Measurements from ENCODE around the gene CDYL2. TPM values are rescaled to one million over a fixed set of nuclear protein-coding genes. Genes with fewer than 3 reads are reported as not detected.

The CDYL2 gene
- total and polyA plus RNA-seq, 2 experiments from 2014 or later: 0.74 to 0.95 TPM

DNA sequence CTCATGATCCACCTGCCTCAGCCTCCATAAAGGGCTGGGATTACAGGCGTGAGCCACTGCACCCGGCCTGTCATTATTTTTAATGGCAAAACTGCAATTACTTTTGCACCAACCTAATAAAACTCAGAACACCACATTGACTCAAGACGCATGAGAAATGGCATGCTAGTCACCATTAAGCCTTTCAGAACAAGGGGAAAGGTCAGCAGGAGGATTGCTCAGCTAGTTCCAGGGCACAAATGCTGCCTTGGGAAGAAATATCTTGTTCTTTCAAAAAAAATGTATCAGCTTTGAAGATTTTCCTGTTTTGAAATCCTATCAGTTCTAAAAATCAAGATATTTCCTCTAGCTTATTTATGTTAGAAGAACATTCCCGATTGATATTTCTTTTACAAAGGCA is 32.4 kb upstream of the CDYL2 start:
- Histone ChIP-seq H3K4me3 (no peak overlapping the region), H3K4me1 (ENCODE audit: low read depth) (no peaks in the 10 kb centered on the region), H3K27me3 (no peaks in the 10 kb centered on the region), H3K9me3 (ENCODE audit: low read depth) (no peaks in the 10 kb centered on the region), H3K27ac (no peak overlapping the region), H3K36me3 (no peaks in the 10 kb centered on the region)
- DNase-seq (ENCODE audit: low read depth in 1 of 2, low spot score in 1 of 2): no peak
- TF ChIP-seq, protein P1, sequence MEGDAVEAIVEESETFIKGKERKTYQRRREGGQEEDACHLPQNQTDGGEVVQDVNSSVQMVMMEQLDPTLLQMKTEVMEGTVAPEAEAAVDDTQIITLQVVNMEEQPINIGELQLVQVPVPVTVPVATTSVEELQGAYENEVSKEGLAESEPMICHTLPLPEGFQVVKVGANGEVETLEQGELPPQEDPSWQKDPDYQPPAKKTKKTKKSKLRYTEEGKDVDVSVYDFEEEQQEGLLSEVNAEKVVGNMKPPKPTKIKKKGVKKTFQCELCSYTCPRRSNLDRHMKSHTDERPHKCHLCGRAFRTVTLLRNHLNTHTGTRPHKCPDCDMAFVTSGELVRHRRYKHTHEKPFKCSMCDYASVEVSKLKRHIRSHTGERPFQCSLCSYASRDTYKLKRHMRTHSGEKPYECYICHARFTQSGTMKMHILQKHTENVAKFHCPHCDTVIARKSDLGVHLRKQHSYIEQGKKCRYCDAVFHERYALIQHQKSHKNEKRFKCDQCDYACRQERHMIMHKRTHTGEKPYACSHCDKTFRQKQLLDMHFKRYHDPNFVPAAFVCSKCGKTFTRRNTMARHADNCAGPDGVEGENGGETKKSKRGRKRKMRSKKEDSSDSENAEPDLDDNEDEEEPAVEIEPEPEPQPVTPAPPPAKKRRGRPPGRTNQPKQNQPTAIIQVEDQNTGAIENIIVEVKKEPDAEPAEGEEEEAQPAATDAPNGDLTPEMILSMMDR (IDR thresholded peaks at IDR 0.05; ENCODE audit: low read depth, low read length): no peak

DNA sequence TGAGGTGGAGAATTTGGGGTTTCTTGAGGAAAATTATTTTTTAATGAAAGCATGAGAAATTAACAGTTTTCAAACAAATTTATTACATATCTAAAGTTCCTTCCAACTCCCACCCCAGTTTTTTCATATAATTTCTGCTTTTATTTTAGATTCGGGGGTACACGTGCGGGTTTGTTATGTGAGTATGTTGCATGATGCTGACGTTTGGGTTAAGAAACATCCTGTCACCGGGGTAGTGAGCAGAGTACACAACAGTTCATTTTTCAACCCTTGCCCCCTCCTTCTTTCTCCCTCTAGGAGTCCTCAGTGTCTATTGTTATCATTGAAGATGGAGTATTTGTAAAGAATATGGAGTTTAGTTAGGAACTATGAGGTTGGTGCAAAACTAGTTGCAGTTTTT is 31.8 kb upstream of the CDYL2 start:
- Histone ChIP-seq H3K27ac (no peak overlapping the region), H3K4me1 (ENCODE audit: low read depth) (no peaks in the 10 kb centered on the region), H3K36me3 (no peaks in the 10 kb centered on the region), H3K9me3 (ENCODE audit: low read depth) (no peaks in the 10 kb centered on the region), H3K27me3 (no peaks in the 10 kb centered on the region), H3K4me3 (no peak overlapping the region)
- DNase-seq (ENCODE audit: low read depth in 1 of 2, low spot score in 1 of 2): no peak
- TF ChIP-seq, protein P1 (IDR thresholded peaks at IDR 0.05; ENCODE audit: low read depth, low read length): no peak

DNA sequence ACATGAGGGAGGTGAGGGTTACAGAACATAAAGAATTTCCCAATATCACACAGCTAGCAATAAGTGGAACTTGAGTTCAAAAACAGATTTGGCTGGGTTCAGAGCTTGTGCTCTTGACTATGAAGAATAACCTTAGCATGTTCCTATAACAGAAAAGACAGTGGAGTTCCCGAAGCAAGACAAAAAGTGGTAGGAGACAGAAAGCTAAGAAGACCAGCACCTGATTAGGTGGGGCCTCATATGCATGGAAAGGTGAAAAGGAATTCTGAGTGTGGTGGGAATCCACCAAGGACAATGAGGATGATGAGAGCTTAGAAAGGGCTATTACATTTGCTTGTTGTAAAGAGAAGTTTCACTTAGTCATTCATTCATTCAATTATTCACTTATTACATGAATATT is 26.6 kb upstream of the CDYL2 start:
- TF ChIP-seq, protein P1 (IDR thresholded peaks at IDR 0.05; ENCODE audit: low read depth, low read length): no peak
- DNase-seq (ENCODE audit: low read depth in 1 of 2, low spot score in 1 of 2): no peak
- Histone ChIP-seq H3K36me3 (no peaks in the 10 kb centered on the region), H3K4me1 (ENCODE audit: low read depth) (no peaks in the 10 kb centered on the region), H3K9me3 (ENCODE audit: low read depth) (no peaks in the 10 kb centered on the region), H3K4me3 (no peak overlapping the region), H3K27me3 (peaks cover 8% of the 10 kb centered on the region), H3K27ac (no peak overlapping the region)

DNA sequence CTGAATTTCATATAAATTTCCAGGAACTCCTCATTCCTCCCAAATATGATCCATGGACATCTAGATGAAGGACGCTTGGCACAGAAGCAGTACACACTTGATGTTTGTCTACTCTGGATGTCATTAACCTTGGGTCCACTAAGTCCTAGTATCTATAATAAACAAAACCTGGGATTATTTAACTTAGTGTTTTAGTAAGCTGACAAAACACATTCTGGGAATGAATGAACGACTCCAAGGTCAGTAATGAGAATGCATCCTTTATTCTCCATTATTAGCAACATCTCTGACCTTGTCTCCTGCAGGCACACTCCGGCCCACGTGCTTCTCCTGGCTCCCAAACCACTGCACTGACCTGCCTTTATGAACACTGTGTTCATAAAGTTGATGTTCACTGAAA is 24.1 kb upstream of the CDYL2 start:
- Histone ChIP-seq H3K9me3 (ENCODE audit: low read depth) (no peaks in the 10 kb centered on the region), H3K27me3 (peaks cover 8% of the 10 kb centered on the region), H3K4me1 (ENCODE audit: low read depth) (no peaks in the 10 kb centered on the region), H3K4me3 (no peak overlapping the region), H3K36me3 (no peaks in the 10 kb centered on the region), H3K27ac (no peak overlapping the region)
- TF ChIP-seq, protein P1 (IDR thresholded peaks at IDR 0.05; ENCODE audit: low read depth, low read length): no peak
- no peak for DNase-seq (ENCODE audit: low read depth in 1 of 2, low spot score in 1 of 2)

DNA sequence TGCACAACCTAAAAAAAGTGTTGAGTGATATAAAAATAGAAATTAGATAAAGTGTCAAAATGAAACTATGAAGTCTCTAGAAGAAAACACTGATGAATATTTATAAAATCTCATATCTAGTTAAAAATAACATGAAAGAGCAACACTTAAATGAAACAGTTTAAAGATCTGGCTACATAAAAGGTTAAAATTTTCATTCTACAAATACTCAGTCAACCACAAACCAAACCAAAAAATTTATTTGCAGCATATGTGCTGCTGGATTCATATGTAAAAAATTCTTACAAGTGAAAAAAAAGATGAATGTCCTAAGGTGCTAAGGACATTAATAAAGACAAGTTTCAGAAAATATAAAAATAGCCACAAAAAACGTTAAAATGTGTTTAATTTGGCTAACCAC is 22.6 kb upstream of the CDYL2 start:
- Histone ChIP-seq H3K9me3 (ENCODE audit: low read depth) (no peaks in the 10 kb centered on the region), H3K27ac (no peak overlapping the region), H3K36me3 (no peaks in the 10 kb centered on the region), H3K4me1 (ENCODE audit: low read depth) (no peaks in the 10 kb centered on the region), H3K4me3 (no peak overlapping the region), H3K27me3 (peaks cover 8% of the 10 kb centered on the region)
- TF ChIP-seq, protein P1 (IDR thresholded peaks at IDR 0.05; ENCODE audit: low read depth, low read length): no peak
- DNase-seq (ENCODE audit: low read depth in 1 of 2, low spot score in 1 of 2): no peak

DNA sequence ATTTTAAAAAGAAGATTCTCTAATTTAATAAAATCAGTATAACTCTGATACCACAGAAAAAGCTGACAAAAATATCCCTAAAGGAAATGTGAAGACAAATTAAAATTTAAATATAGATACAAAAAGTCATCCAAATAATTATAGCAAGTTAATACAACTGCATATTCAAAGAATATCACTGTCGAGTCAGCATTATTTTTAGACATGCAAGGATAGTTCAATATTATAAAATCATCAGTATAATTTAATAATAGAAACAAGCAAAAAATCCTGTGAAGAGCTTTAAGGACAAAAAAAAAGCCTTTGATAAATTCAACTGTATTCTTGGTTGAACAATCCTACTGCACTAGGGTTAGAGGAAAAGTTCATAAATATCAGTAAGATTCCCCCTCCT is 21.0 kb upstream of the CDYL2 start:
- Histone ChIP-seq H3K27me3 (peaks cover 8% of the 10 kb centered on the region), H3K4me3 (no peak overlapping the region), H3K27ac (no peak overlapping the region), H3K36me3 (no peaks in the 10 kb centered on the region), H3K9me3 (ENCODE audit: low read depth) (no peaks in the 10 kb centered on the region), H3K4me1 (ENCODE audit: low read depth) (no peaks in the 10 kb centered on the region)
- no peak for DNase-seq (ENCODE audit: low read depth in 1 of 2, low spot score in 1 of 2)
- TF ChIP-seq, protein P1 (IDR thresholded peaks at IDR 0.05; ENCODE audit: low read depth, low read length): no peak

All from cardiac muscle cell (in vitro differentiated cells and primary cell).